ENCODE data around the gene NKAIN1. TPM values are rescaled to one million over a fixed set of nuclear protein-coding genes. Genes with fewer than 3 reads are reported as not detected.

Gene NKAIN1
- total and polyA plus RNA-seq, 2 donors (not counting 1 experiment from before 2014, with no cell fraction given), result not detected

GRCh38 chr1:31161571-31161970 is 78.1 kb downstream of the NKAIN1 start:
- Histone ChIP-seq H3K9me3 (ENCODE audit: control extremely low read depth in 1 of 3, control insufficient read depth in 2 of 3, insufficient read depth in 1 of 3, low read length in 2 of 3) (no peaks in the 10 kb centered on the region), H3K36me3 (replicated peaks in 1 of 2; ENCODE audit: control extremely low read depth in 1 of 2, control insufficient read depth in 1 of 2, extremely low read depth in 1 of 2, insufficient read depth in 2 of 2, low read length in 1 of 2) (no peaks in the 10 kb centered on the region), H3K4me2 (replicated peaks; ENCODE audit: low read depth, low read length, poor library complexity, severe bottlenecking) (no peak overlapping the region), H4K20me1 (ENCODE audit: control insufficient read depth, insufficient read depth, low read length, poor library complexity, severe bottlenecking) (no peaks in the 10 kb centered on the region), H3K4me3 (ENCODE audit: control extremely low read depth in 1 of 5, extremely low read depth in 1 of 5, insufficient read depth in 1 of 5, low read depth in 2 of 5, low read length in 4 of 5) (no peak overlapping the region), H3K4me1 (ENCODE audit: control insufficient read depth in 2 of 2, insufficient read depth in 2 of 2, low read length in 2 of 2) (no peaks in the 10 kb centered on the region), H2AFZ (ENCODE audit: insufficient read depth, low read depth, low read length, poor library complexity, severe bottlenecking) (no peak overlapping the region), H3K9ac (ENCODE audit: low read length) (no peak overlapping the region), H3K27ac (ENCODE audit: low read length in 2 of 2) (no peak overlapping the region), H3K27me3 (replicated peaks in 1 of 4; ENCODE audit: control extremely low read depth in 1 of 4, control insufficient read depth in 3 of 4, insufficient read depth in 4 of 4, low read length in 3 of 4) (no peaks in the 10 kb centered on the region), H3K79me2 (ENCODE audit: control insufficient read depth, insufficient read depth, low read length) (no peaks in the 10 kb centered on the region)
- ChIA-PET CTCF (interaction anchor here (0.7 to 2.7 kb wide), 14 partner anchors 9 to 676 kb away, joined by 3 to 16 read pairs (median 4); no protein-coding TSS in a partner anchor), POLR2A (no interaction called here)
- peaks cover 8% of the 10 kb centered on the region for H3K27me3 Mint-ChIP-seq
- no peaks in the 10 kb centered on the region for H3K9me3 Mint-ChIP-seq (ENCODE audit: insufficient read depth)
- WGBS (ENCODE audit: insufficient coverage), result 84% methylated on average over 5 of the region's 5 CpGs
- no peak overlapping the region for H3K4me3 Mint-ChIP-seq
- ATAC-seq (ENCODE audit: low read depth) (no peak), DNase-seq (no peak)
- no peak overlapping the region for H3K27ac Mint-ChIP-seq
- intact Hi-C loops (cut with micrococcal nuclease), result no loop called here
- TF ChIP-seq EZH2 (IDR thresholded peaks at IDR 0.05; ENCODE audit: borderline replicate concordance, insufficient read depth, low read depth, low read length, poor library complexity, severe bottlenecking), result no peak
- H3K4me1 Mint-ChIP-seq, result peaks cover 4% of the 10 kb centered on the region

- WGBS (ENCODE audit: insufficient coverage), result 94% methylated on average over 5 of the region's 9 CpGs
- no peak for ATAC-seq (ENCODE audit: low read depth)
- H3K27me3 Mint-ChIP-seq, result peaks cover 4% of the 10 kb centered on the region
- Histone ChIP-seq H3K9me3 (ENCODE audit: control extremely low read depth in 1 of 3, control insufficient read depth in 2 of 3, insufficient read depth in 1 of 3, low read length in 2 of 3) (no peaks in the 10 kb centered on the region), H2AFZ (ENCODE audit: insufficient read depth, low read depth, low read length, poor library complexity, severe bottlenecking) (no peak overlapping the region), H3K4me3 (ENCODE audit: control extremely low read depth in 1 of 5, extremely low read depth in 1 of 5, insufficient read depth in 1 of 5, low read depth in 2 of 5, low read length in 4 of 5) (no peak overlapping the region), H3K4me1 (ENCODE audit: control insufficient read depth in 2 of 2, insufficient read depth in 2 of 2, low read length in 2 of 2) (peaks cover 5 to 11% of the 10 kb centered on the region in 2 donors), H3K79me2 (ENCODE audit: control insufficient read depth, insufficient read depth, low read length) (no peaks in the 10 kb centered on the region), H3K4me2 (replicated peaks; ENCODE audit: low read depth, low read length, poor library complexity, severe bottlenecking) (no peak overlapping the region), H3K36me3 (replicated peaks in 1 of 2; ENCODE audit: control extremely low read depth in 1 of 2, control insufficient read depth in 1 of 2, extremely low read depth in 1 of 2, insufficient read depth in 2 of 2, low read length in 1 of 2) (no peaks in the 10 kb centered on the region), H3K27ac (ENCODE audit: low read length in 2 of 2) (no peak overlapping the region), H3K9ac (ENCODE audit: low read length) (no peak overlapping the region), H4K20me1 (ENCODE audit: control insufficient read depth, insufficient read depth, low read length, poor library complexity, severe bottlenecking) (no peaks in the 10 kb centered on the region), H3K27me3 (replicated peaks in 1 of 4; ENCODE audit: control extremely low read depth in 1 of 4, control insufficient read depth in 3 of 4, insufficient read depth in 4 of 4, low read length in 3 of 4) (no peaks in the 10 kb centered on the region)
- TF ChIP-seq EZH2 (IDR thresholded peaks at IDR 0.05; ENCODE audit: borderline replicate concordance, insufficient read depth, low read depth, low read length, poor library complexity, severe bottlenecking), result no peak
- no peak for TF ChIP-seq CTCF (IDR thresholded peaks at IDR 0.05)
- H3K4me3 Mint-ChIP-seq, result no peak overlapping the region
- no peaks in the 10 kb centered on the region for H3K9me3 Mint-ChIP-seq (ENCODE audit: insufficient read depth)
- DNase-seq, result no peak
- intact Hi-C loops (cut with micrococcal nuclease), result no loop called here
- no peak overlapping the region for H3K27ac Mint-ChIP-seq
- CTCF ChIA-PET, result interaction anchor here (0.6 to 1.0 kb wide), 5 partner anchors 8 to 458 kb away, joined by 3 to 4 read pairs (median 3); no protein-coding TSS in a partner anchor
- H3K4me1 Mint-ChIP-seq, result peaks cover 9% of the 10 kb centered on the region
- POLR2A ChIA-PET, result no interaction called here
Measured at GRCh38 chr1:31159869-31160611, 79.6 kb downstream of the NKAIN1 start.
